Activated gamma-delta T cell treated with anti-CD3 and anti-CD28 coated beads, Interleukin-2, amount 50 U/mL, for 16 hours (primary cell): ENCODE results near the gene PRDM16.

Experiments
- DNase-seq: peaks from one replicate; pipeline ENCODE4 v3.0.0-alpha.2; 2020; ENCODE audit warnings: low read depth

Gene PRDM16

GRCh38 chr1:3323021-3323795 is 254.2 kb downstream of the PRDM16 start:
- DNase-seq = no peak

- DNase-seq = no peak
These were observed 255.0 kb downstream of the PRDM16 start for GRCh38 chr1:3323796-3324703.

- no peak for DNase-seq
These were observed 255.9 kb downstream of the PRDM16 start for GRCh38 chr1:3324704-3325535.

- no peak for DNase-seq
These were observed 257.7 kb downstream of the PRDM16 start for GRCh38 chr1:3326516-3327388.

GRCh38 chr1:3327389-3327702 is 258.3 kb downstream of the PRDM16 start:
- DNase-seq = no peak

- no peak for DNase-seq
These were observed 259.1 kb downstream of the PRDM16 start for GRCh38 chr1:3327936-3328590.

GRCh38 chr1:3329640-3330281 is 260.8 kb downstream of the PRDM16 start:
- no peak for DNase-seq

GRCh38 chr1:3330771-3331245 is 261.8 kb downstream of the PRDM16 start:
- DNase-seq = no peak

GRCh38 chr1:3331564-3331963 is 262.6 kb downstream of the PRDM16 start:
- no peak for DNase-seq

- DNase-seq = no peak
These were observed 263.0 kb downstream of the PRDM16 start for GRCh38 chr1:3332043-3332442.

GRCh38 chr1:3332662-3333061 is 263.7 kb downstream of the PRDM16 start:
- no peak for DNase-seq

- no peak for DNase-seq
These were observed 264.9 kb downstream of the PRDM16 start for GRCh38 chr1:3333903-3334302.

- no peak for DNase-seq
These were observed 265.4 kb downstream of the PRDM16 start for GRCh38 chr1:3334366-3334765.

GRCh38 chr1:3335754-3336640 is 267.0 kb downstream of the PRDM16 start:
- no peak for DNase-seq

GRCh38 chr1:3336641-3337630 is 267.9 kb downstream of the PRDM16 start:
- no peak for DNase-seq

GRCh38 chr1:3337798-3338724 is 269.1 kb downstream of the PRDM16 start:
- DNase-seq = no peak

- no peak for DNase-seq
These were observed 269.7 kb downstream of the PRDM16 start for GRCh38 chr1:3338725-3339070.
